ENCODE results near the gene FOXO3. TPM values are rescaled to one million over a fixed set of nuclear protein-coding genes. Genes with fewer than 3 reads are reported as not detected.

Gene FOXO3
- total and polyA plus RNA-seq, 2 of the 8 experiments (the other 6 are each of a cell fraction or from before 2014, with no cell fraction given) = 13.1 to 19.3 TPM

DNA sequence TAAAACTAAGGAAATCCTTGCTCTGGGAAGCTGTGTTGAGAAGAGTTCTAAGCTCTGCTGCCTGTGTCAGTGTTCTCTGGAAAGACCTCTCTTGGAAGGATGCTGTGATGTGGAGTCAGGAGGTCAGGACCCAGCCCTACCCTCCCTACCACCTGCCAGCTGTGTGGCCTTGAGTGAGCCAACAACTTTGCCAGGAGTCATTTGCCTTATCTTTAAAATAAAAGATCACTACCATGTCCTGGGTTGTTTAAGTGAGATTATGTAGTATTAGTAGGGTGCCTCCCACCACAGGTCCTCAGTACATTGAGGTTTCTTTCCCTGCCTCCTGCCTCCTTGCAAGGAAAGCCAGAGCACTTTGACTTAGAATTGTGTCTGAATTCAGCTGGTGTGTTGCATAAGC is 64.9 kb downstream of the FOXO3 start (continued):
- TF ChIP-seq, protein P1, sequence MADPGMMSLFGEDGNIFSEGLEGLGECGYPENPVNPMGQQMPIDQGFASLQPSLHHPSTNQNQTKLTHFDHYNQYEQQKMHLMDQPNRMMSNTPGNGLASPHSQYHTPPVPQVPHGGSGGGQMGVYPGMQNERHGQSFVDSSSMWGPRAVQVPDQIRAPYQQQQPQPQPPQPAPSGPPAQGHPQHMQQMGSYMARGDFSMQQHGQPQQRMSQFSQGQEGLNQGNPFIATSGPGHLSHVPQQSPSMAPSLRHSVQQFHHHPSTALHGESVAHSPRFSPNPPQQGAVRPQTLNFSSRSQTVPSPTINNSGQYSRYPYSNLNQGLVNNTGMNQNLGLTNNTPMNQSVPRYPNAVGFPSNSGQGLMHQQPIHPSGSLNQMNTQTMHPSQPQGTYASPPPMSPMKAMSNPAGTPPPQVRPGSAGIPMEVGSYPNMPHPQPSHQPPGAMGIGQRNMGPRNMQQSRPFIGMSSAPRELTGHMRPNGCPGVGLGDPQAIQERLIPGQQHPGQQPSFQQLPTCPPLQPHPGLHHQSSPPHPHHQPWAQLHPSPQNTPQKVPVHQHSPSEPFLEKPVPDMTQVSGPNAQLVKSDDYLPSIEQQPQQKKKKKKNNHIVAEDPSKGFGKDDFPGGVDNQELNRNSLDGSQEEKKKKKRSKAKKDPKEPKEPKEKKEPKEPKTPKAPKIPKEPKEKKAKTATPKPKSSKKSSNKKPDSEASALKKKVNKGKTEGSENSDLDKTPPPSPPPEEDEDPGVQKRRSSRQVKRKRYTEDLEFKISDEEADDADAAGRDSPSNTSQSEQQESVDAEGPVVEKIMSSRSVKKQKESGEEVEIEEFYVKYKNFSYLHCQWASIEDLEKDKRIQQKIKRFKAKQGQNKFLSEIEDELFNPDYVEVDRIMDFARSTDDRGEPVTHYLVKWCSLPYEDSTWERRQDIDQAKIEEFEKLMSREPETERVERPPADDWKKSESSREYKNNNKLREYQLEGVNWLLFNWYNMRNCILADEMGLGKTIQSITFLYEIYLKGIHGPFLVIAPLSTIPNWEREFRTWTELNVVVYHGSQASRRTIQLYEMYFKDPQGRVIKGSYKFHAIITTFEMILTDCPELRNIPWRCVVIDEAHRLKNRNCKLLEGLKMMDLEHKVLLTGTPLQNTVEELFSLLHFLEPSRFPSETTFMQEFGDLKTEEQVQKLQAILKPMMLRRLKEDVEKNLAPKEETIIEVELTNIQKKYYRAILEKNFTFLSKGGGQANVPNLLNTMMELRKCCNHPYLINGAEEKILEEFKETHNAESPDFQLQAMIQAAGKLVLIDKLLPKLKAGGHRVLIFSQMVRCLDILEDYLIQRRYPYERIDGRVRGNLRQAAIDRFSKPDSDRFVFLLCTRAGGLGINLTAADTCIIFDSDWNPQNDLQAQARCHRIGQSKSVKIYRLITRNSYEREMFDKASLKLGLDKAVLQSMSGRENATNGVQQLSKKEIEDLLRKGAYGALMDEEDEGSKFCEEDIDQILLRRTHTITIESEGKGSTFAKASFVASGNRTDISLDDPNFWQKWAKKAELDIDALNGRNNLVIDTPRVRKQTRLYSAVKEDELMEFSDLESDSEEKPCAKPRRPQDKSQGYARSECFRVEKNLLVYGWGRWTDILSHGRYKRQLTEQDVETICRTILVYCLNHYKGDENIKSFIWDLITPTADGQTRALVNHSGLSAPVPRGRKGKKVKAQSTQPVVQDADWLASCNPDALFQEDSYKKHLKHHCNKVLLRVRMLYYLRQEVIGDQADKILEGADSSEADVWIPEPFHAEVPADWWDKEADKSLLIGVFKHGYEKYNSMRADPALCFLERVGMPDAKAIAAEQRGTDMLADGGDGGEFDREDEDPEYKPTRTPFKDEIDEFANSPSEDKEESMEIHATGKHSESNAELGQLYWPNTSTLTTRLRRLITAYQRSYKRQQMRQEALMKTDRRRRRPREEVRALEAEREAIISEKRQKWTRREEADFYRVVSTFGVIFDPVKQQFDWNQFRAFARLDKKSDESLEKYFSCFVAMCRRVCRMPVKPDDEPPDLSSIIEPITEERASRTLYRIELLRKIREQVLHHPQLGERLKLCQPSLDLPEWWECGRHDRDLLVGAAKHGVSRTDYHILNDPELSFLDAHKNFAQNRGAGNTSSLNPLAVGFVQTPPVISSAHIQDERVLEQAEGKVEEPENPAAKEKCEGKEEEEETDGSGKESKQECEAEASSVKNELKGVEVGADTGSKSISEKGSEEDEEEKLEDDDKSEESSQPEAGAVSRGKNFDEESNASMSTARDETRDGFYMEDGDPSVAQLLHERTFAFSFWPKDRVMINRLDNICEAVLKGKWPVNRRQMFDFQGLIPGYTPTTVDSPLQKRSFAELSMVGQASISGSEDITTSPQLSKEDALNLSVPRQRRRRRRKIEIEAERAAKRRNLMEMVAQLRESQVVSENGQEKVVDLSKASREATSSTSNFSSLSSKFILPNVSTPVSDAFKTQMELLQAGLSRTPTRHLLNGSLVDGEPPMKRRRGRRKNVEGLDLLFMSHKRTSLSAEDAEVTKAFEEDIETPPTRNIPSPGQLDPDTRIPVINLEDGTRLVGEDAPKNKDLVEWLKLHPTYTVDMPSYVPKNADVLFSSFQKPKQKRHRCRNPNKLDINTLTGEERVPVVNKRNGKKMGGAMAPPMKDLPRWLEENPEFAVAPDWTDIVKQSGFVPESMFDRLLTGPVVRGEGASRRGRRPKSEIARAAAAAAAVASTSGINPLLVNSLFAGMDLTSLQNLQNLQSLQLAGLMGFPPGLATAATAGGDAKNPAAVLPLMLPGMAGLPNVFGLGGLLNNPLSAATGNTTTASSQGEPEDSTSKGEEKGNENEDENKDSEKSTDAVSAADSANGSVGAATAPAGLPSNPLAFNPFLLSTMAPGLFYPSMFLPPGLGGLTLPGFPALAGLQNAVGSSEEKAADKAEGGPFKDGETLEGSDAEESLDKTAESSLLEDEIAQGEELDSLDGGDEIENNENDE (IDR thresholded peaks at IDR 0.05; ENCODE audit: insufficient replicate concordance, low read length) = no peak
- TF ChIP-seq SP4 (IDR thresholded peaks at IDR 0.05; ENCODE audit: low read length) = no peak
- no peak for TF ChIP-seq EZH2 (IDR thresholded peaks at IDR 0.05; ENCODE audit: low read depth, low read length, severe bottlenecking)
- TF ChIP-seq SP1 (IDR thresholded peaks at IDR 0.05; ENCODE audit: low read depth, low read length) = no peak
- TF ChIP-seq SUZ12 (IDR thresholded peaks at IDR 0.05; ENCODE audit: low read length) = no peak
- TF ChIP-seq SIN3A (conservative IDR thresholded peaks at IDR 0.05 in 1 of 2, IDR thresholded peaks at IDR 0.05 in 1 of 2; ENCODE audit: low read depth in 1 of 2, low read length in 2 of 2) = no peak
- TF ChIP-seq, protein P2, sequence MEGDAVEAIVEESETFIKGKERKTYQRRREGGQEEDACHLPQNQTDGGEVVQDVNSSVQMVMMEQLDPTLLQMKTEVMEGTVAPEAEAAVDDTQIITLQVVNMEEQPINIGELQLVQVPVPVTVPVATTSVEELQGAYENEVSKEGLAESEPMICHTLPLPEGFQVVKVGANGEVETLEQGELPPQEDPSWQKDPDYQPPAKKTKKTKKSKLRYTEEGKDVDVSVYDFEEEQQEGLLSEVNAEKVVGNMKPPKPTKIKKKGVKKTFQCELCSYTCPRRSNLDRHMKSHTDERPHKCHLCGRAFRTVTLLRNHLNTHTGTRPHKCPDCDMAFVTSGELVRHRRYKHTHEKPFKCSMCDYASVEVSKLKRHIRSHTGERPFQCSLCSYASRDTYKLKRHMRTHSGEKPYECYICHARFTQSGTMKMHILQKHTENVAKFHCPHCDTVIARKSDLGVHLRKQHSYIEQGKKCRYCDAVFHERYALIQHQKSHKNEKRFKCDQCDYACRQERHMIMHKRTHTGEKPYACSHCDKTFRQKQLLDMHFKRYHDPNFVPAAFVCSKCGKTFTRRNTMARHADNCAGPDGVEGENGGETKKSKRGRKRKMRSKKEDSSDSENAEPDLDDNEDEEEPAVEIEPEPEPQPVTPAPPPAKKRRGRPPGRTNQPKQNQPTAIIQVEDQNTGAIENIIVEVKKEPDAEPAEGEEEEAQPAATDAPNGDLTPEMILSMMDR (IDR thresholded peaks at IDR 0.05; ENCODE audit: control extremely low read depth in 1 of 3, insufficient read depth in 1 of 3, low read depth in 1 of 3, low read length in 3 of 3) = no peak
